Measurements from ENCODE around the gene AP2S1.

DNA sequence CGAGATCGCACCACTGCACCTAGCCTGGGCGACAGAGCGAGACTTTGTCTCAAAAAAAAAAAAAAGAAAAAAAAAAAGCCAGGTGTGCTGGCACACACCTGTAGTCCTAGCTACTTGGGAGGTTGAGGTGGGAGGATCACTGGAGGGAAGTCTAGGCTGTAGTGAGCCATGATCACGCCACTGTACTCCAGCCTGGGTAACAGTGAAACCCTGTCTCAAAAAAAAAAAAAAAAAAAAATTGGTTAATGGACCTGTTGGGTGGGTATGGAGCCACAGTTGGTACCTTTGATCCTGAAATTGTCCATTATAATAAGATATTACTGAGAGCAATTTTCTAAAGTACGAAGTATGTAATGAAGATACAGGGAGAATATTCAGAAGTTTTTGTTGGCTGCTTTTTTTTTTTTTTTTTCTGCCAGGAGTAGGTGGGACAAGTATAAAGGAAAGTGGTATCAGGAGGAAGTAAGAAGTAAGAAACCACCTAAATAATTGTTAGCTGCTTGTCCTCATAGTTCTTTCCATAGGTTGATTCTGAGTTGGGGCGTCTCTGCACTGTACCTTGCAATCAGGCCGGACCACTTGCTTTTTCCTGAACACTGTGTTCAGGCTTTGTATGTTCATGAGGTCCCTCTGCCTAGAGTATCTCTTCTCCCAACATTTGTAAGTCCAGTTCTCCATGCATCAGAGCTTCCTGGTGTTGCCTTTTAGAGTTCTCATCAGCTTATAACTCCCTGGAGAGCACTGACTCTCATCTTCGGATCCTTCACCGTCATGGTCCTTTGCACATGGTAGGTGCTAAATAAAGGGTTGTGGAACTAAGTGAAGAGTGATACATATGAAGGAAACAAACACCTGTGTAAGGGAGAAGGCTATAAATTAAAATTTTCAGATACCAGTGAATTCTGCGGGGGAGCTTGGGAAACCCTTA, 41.9 kb upstream of the AP2S1 start:
- TF ChIP-seq, protein P1, sequence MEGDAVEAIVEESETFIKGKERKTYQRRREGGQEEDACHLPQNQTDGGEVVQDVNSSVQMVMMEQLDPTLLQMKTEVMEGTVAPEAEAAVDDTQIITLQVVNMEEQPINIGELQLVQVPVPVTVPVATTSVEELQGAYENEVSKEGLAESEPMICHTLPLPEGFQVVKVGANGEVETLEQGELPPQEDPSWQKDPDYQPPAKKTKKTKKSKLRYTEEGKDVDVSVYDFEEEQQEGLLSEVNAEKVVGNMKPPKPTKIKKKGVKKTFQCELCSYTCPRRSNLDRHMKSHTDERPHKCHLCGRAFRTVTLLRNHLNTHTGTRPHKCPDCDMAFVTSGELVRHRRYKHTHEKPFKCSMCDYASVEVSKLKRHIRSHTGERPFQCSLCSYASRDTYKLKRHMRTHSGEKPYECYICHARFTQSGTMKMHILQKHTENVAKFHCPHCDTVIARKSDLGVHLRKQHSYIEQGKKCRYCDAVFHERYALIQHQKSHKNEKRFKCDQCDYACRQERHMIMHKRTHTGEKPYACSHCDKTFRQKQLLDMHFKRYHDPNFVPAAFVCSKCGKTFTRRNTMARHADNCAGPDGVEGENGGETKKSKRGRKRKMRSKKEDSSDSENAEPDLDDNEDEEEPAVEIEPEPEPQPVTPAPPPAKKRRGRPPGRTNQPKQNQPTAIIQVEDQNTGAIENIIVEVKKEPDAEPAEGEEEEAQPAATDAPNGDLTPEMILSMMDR (conservative IDR thresholded peaks at IDR 0.05; ENCODE audit: low read length) = no peak
- no peak for TF ChIP-seq EZH2phosphoT487 (IDR thresholded peaks at IDR 0.05; ENCODE audit: borderline replicate concordance)

Measured in Loucy (cell line).